Body of pancreas (tissue), 4 donors: ENCODE results near the gene CPNE2.

Experiments used
- POLR2A ChIP-seq, 3 donors: fragments of 450-650 bp; IDR thresholded peaks; one replicate each; pipeline ENCODE4 v1.6.1; 2016; ENCODE audit warnings: antibody characterized with exemption in 3 of 3, mild to moderate bottlenecking in 2 of 3
- TF ChIP-seq, protein P1 (sequence below), 7 experiments: fragments of 450-650 bp in 4 of 7; fragments of 200-600 bp in 3 of 7; sonication (generic) in 3 of 7; IDR thresholded peaks; one replicate each; pipeline ENCODE4 v1.5.1; 2016 to 2019; ENCODE audit warnings: antibody characterized with exemption in 7 of 7

- TF ChIP-seq, protein P1, sequence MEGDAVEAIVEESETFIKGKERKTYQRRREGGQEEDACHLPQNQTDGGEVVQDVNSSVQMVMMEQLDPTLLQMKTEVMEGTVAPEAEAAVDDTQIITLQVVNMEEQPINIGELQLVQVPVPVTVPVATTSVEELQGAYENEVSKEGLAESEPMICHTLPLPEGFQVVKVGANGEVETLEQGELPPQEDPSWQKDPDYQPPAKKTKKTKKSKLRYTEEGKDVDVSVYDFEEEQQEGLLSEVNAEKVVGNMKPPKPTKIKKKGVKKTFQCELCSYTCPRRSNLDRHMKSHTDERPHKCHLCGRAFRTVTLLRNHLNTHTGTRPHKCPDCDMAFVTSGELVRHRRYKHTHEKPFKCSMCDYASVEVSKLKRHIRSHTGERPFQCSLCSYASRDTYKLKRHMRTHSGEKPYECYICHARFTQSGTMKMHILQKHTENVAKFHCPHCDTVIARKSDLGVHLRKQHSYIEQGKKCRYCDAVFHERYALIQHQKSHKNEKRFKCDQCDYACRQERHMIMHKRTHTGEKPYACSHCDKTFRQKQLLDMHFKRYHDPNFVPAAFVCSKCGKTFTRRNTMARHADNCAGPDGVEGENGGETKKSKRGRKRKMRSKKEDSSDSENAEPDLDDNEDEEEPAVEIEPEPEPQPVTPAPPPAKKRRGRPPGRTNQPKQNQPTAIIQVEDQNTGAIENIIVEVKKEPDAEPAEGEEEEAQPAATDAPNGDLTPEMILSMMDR (IDR thresholded peaks at IDR 0.05): no peak
- TF ChIP-seq POLR2A (IDR thresholded peaks at IDR 0.05): no peak
Observed at GRCh38 chr16:57051696-57052228, 40.6 kb upstream of the CPNE2 start.
